Stimulated activated CD8-positive, alpha-beta memory T cell treated with anti-CD3 and anti-CD28 coated beads, Interleukin-12 subunit alpha, Interleukin-12 subunit beta, amount 100 ng/mL, for 4 hours (primary cell): ENCODE data around the gene SHLD1.
"Not testable (repeated sequence)": the region's sequence is repeated elsewhere in the genome, so short reads cannot be mapped to it uniquely, and the experiment has no call there.

Experiments used
- DNase-seq: peaks from one replicate; pipeline ENCODE4 v3.0.0-alpha.2; 2020; ENCODE audit warnings: low read depth

SHLD1 gene

GRCh38 chr20:5781798-5782750 lies 31.9 kb downstream of the SHLD1 start:
- no peak for DNase-seq

GRCh38 chr20:5784735-5785134 lies 34.5 kb downstream of the SHLD1 start:
- DNase-seq = no peak

GRCh38 chr20:5785146-5785545 lies 34.9 kb downstream of the SHLD1 start:
- DNase-seq = no peak

- no peak for DNase-seq
Measured at GRCh38 chr20:5786930-5787795, 37.0 kb downstream of the SHLD1 start.

- DNase-seq = no peak
Measured at GRCh38 chr20:5787796-5788165, 37.6 kb downstream of the SHLD1 start.

GRCh38 chr20:5788385-5788895 lies 38.2 kb downstream of the SHLD1 start:
- peak; percentile 14 for DNase-seq

GRCh38 chr20:5789827-5790226 lies 39.6 kb downstream of the SHLD1 start:
- no peak for DNase-seq

GRCh38 chr20:5793916-5794315 lies 43.7 kb downstream of the SHLD1 start:
- no peak for DNase-seq

GRCh38 chr20:5796331-5797040 lies 46.3 kb downstream of the SHLD1 start:
- no peak for DNase-seq

GRCh38 chr20:5797165-5797564 lies 47.0 kb downstream of the SHLD1 start:
- no peak for DNase-seq

- no peak for DNase-seq
Measured at GRCh38 chr20:5797843-5798462, 47.8 kb downstream of the SHLD1 start.

- not testable (repeated sequence) for DNase-seq
Measured at GRCh38 chr20:5803754-5804303, 53.6 kb downstream of the SHLD1 start.

- no peak for DNase-seq
Measured at GRCh38 chr20:5806457-5807263, 56.5 kb downstream of the SHLD1 start.

GRCh38 chr20:5807431-5807830 lies 57.2 kb downstream of the SHLD1 start:
- no peak for DNase-seq

GRCh38 chr20:5808901-5809300 lies 58.7 kb downstream of the SHLD1 start:
- no peak for DNase-seq

- no peak for DNase-seq
Measured at GRCh38 chr20:5809495-5809894, 59.3 kb downstream of the SHLD1 start.

- no peak for DNase-seq
Measured at GRCh38 chr20:5810800-5811422, 60.7 kb downstream of the SHLD1 start.

GRCh38 chr20:5811746-5812145 lies 61.5 kb downstream of the SHLD1 start:
- no peak for DNase-seq

- DNase-seq = no peak
Measured at GRCh38 chr20:5818346-5818681, 68.1 kb downstream of the SHLD1 start.

GRCh38 chr20:5820738-5821137 lies 70.5 kb downstream of the SHLD1 start:
- DNase-seq = no peak
